K562 (cell line): Measurements from ENCODE around the gene AMELY. TPM values are rescaled to one million over a fixed set of nuclear protein-coding genes. Genes with fewer than 3 reads are reported as not detected.

Experiments used
- ATAC-seq: fragments of 200-7000 bp; cut with Tn5 transposase; 3 replicates; pipeline ENCODE4 v1.9.1; 2020; ENCODE audit warnings: moderate library complexity
- BruUV-seq: library from RNA; stranded (reverse); fragments of 400-500 nt; replicated peaks from 2 replicates; lab custom pipeline; 2021; lab: Mats Ljungman, UMichigan
- CTCF ChIA-PET: fragments of 300-600 bp; formaldehyde crosslinking; extraction: SDS; loops from one replicate; lab custom pipeline; 2021; ENCODE audit warnings: low intra/inter-chr PET ratio; lab: Yijun Ruan, JAX
- POLR2A ChIA-PET: fragments of 300-600, 350-650 bp; sonication (Branson Sonifier 250); formaldehyde crosslinking; extraction: SDS; loops from one replicate; lab custom pipeline; 2021; ENCODE audit warnings: antibody characterized with exemption, inconsistent platforms; lab: Yijun Ruan, JAX
- DNase-seq, 4 experiments: peaks; one replicate each; pipeline versions ENCODE4 v3.0.0 to v3.0.0-alpha.2; 2011 to 2018; ENCODE audit warnings: low spot score in 3 of 4, mixed read lengths in 3 of 4; ENCODE audit errors: extremely low read depth in 1 of 4
- FAIRE-seq: peaks from 2 replicates; lab custom pipeline; 2011; peaks lifted over from hg19 to GRCh38; lab: Jason Lieb, UNC
- H2AFZ ChIP-seq: 2 replicates; pipeline ENCODE4 v1.6.0; 2011; ENCODE audit warnings: low read depth, low read length, control low read depth, inconsistent platforms
- H3K27ac ChIP-seq: fragments of 200-600 bp; 3 replicates; pipeline ENCODE4 v1.8.0; 2011; ENCODE audit warnings: low read depth, mild to moderate bottlenecking, control low read depth, inconsistent platforms, low read length, moderate library complexity, mixed read lengths; ENCODE audit errors: extremely low read depth
- H3K27me3 ChIP-seq, 2 experiments: fragments of 300-600 bp in 1 of 2; 2 replicates in 1 of 2; 3 replicates in 1 of 2; pipeline versions ENCODE4 v1.6.0 to v1.8.0; 2011; ENCODE audit warnings: inconsistent platforms in 2 of 2, low read length in 2 of 2, mild to moderate bottlenecking in 1 of 2, mixed read lengths in 1 of 2, moderate library complexity in 1 of 2; ENCODE audit not compliant: control insufficient read depth in 2 of 2, insufficient read depth in 2 of 2
- H3K36me3 ChIP-seq: fragments of 300-600 bp; 3 replicates; pipeline ENCODE4 v1.8.0; 2011; ENCODE audit warnings: mild to moderate bottlenecking, low read length, inconsistent platforms; ENCODE audit not compliant: control insufficient read depth, insufficient read depth
- H3K4me1 ChIP-seq, 2 experiments: fragments of 200-600 bp in 1 of 2; replicated peaks in 1 of 2; 2 replicates in 1 of 2; 3 replicates in 1 of 2; pipeline versions ENCODE4 v1.5.1 to v1.8.0; 2011; ENCODE audit warnings: inconsistent platforms in 2 of 2, low read length in 2 of 2, mild to moderate bottlenecking in 1 of 2, mixed read lengths in 1 of 2, moderate library complexity in 1 of 2; ENCODE audit not compliant: control insufficient read depth in 2 of 2, insufficient read depth in 2 of 2
- H3K4me2 ChIP-seq: 2 replicates; pipeline ENCODE4 v1.6.1; 2011; ENCODE audit warnings: low read length, control low read depth, inconsistent platforms, mixed read lengths; ENCODE audit not compliant: insufficient read depth
- H3K4me3 ChIP-seq: fragments of 200-600 bp; sonication (generic), shearing (Covaris generic); 2 replicates; pipeline ENCODE4 v1.5.1; 2016; ENCODE audit warnings: control low read depth, inconsistent platforms
- H3K79me2 ChIP-seq: fragments of 200-600 bp; 3 replicates; pipeline ENCODE4 v1.8.0; 2011; ENCODE audit warnings: low read length, inconsistent platforms; ENCODE audit not compliant: control insufficient read depth, insufficient read depth
- H3K9ac ChIP-seq, 2 experiments: 2 replicates each; pipeline versions ENCODE4 v1.6.0 to v1.6.1; 2011; ENCODE audit warnings: low read depth in 2 of 2, low read length in 2 of 2, control low read depth in 1 of 2, inconsistent platforms in 1 of 2, mild to moderate bottlenecking in 1 of 2, mixed read lengths in 1 of 2; ENCODE audit not compliant: insufficient read depth in 1 of 2
- H3K9me1 ChIP-seq: one replicate; pipeline ENCODE4 v1.6.0; 2011; ENCODE audit warnings: inconsistent platforms, mild to moderate bottlenecking, low read length, moderate library complexity; ENCODE audit not compliant: control insufficient read depth, insufficient read depth
- H3K9me3 ChIP-seq: replicated peaks from 2 replicates; pipeline ENCODE4 v1.5.1; 2011; ENCODE audit warnings: low read depth, low read length, inconsistent platforms; ENCODE audit not compliant: control insufficient read depth, insufficient read depth
- H4K20me1 ChIP-seq: replicated peaks from 2 replicates; pipeline ENCODE4 v1.6.1; 2011; ENCODE audit warnings: low read length, inconsistent platforms, mixed read lengths; ENCODE audit not compliant: control insufficient read depth, insufficient read depth
- DEAF1 ChIP-seq: fragments of 450-650 bp; formaldehyde crosslinking; IDR thresholded peaks from 2 replicates; pipeline ENCODE4 v1.4.0; 2020; ENCODE audit warnings: mild to moderate bottlenecking, moderate library complexity
- DPF2 ChIP-seq: fragments of 450-650 bp; IDR thresholded peaks from 2 replicates; pipeline ENCODE4 v1.6.1; 2016
- FOSL1 ChIP-seq: fragments of 200-800 bp; sonication (Bioruptor generic); conservative IDR thresholded peaks from 2 replicates; pipeline ENCODE4 v1.6.1; 2016; ENCODE audit warnings: missing genetic modification characterization, missing compliant biosample characterization
- FUS ChIP-seq: fragments of 200-400 bp; formaldehyde crosslinking; optimal IDR thresholded peaks from 2 replicates; pipeline ENCODE3; 2017; ENCODE audit warnings: low read depth, low read length
- GTF2B ChIP-seq: IDR thresholded peaks from 2 replicates; pipeline ENCODE4 v1.6.1; 2011; ENCODE audit not compliant: insufficient read length; ENCODE audit errors: extremely low read depth
- KDM2B ChIP-seq: fragments of 250-450 bp; sonication (Bioruptor Pico); IDR thresholded peaks from 2 replicates; pipeline ENCODE4 v1.8.0; 2021; ENCODE audit warnings: mild to moderate bottlenecking, moderate library complexity
- MITF ChIP-seq: IDR thresholded peaks from 2 replicates; pipeline ENCODE4 v1.6.1; 2014; ENCODE audit warnings: antibody characterized with exemption
- POLR3G ChIP-seq: IDR thresholded peaks from 2 replicates; pipeline ENCODE4 v1.6.1; 2011; ENCODE audit not compliant: insufficient read length, insufficient replicate concordance; ENCODE audit errors: extremely low read depth
- RFX5 ChIP-seq: IDR thresholded peaks from 2 replicates; pipeline ENCODE4 v1.6.1; 2011; ENCODE audit warnings: low read depth, mild to moderate bottlenecking, improper control_type of control experiment, low read length
- RNF219 ChIP-seq: fragments of 250-450 bp; sonication (Bioruptor Pico); IDR thresholded peaks from 2 replicates; pipeline ENCODE4 v1.5.0; 2022; ENCODE audit warnings: mild to moderate bottlenecking
- ZBTB8A ChIP-seq: fragments of 450-650 bp; IDR thresholded peaks from 2 replicates; pipeline ENCODE4 v1.6.1; 2018; ENCODE audit warnings: mild to moderate bottlenecking, moderate library complexity; ENCODE audit not compliant: partially characterized antibody
- ZFP36 ChIP-seq: fragments of 150-350 bp; IDR thresholded peaks from 2 replicates; pipeline ENCODE4 v1.6.1; 2018; ENCODE audit warnings: low read length, low read depth; ENCODE audit not compliant: partially characterized antibody
- ZKSCAN3 ChIP-seq: fragments of 250-450 bp; sonication (Bioruptor Pico); IDR thresholded peaks from 2 replicates; pipeline ENCODE4 v1.4.0; 2020
- ZNF717 ChIP-seq: fragments of 250-450 bp; sonication (Bioruptor Pico); IDR thresholded peaks from 2 replicates; pipeline ENCODE4 v1.5.0; 2021
- WGBS: fragments of 100-300 bp; shearing (Covaris generic); methylation state at CpG from one replicate; pipeline ENCODE4 v1.1.6; 2016; ENCODE audit warnings: low coverage, mixed read lengths; ENCODE audit not compliant: insufficient coverage; ENCODE audit errors: missing lambda C conversion rate; 5-methylcytosine and 5-hydroxymethylcytosine counted together
- in situ Hi-C: fragments of 300-500 bp; cut with MboI; formaldehyde crosslinking; loops from 4 replicates; pipeline ENCODE4 v1.15.0; 2018; ENCODE audit warnings: inconsistent platforms, mixed read lengths
- intact Hi-C: fragments of 100-400 bp; cut with micrococcal nuclease; formaldehyde crosslinking; loops from 2 replicates; pipeline ENCODE4 v1.14.2; 2022
- polyA plus RNA-seq, 8 experiments: library from polyadenylated mRNA; depleted of rRNA in 4 of 8; stranded (reverse) in 5 of 8; unstranded in 3 of 8; fragments of >200 nt; fragmentation: Nextera tagmentation in 2 of 8; fragmentation: Illumina TruSeq in 1 of 8; extraction: Ambion mirVana in 2 of 8; extraction: Trizol in 1 of 8; gene quantifications; 2 replicates each; pipeline versions ENCODE4 v1.2.1 to v1.2.3, GENCODE V29; 2011 to 2014; ENCODE audit warnings: inconsistent platforms in 1 of 8, missing spikeins in 1 of 8
- total RNA-seq, 7 experiments: library from RNA; depleted of rRNA in 6 of 7; stranded (reverse); fragments of >200 nt in 6 of 7; fragmentation: Illumina TruSeq in 2 of 7; extraction: Trizol in 2 of 7; gene quantifications; 2 replicates each; pipeline versions ENCODE4 v1.2.1 to v1.2.3, GENCODE V29; 2011 to 2021; ENCODE audit warnings: low replicate concordance in 1 of 7

AMELY gene
- total and polyA plus RNA-seq, 9 of the 15 experiments (the other 6 are each of a cell fraction or from before 2014, with no cell fraction given), result not detected

- no peaks in the 10 kb centered on the region for H3K9me3 ChIP-seq
- POLR2A ChIA-PET, result no interaction called here
- no peak for TF ChIP-seq ZFP36
- TF ChIP-seq MITF, result no peak
- no peak for TF ChIP-seq KDM2B (CRISPR knock-in tag)
- no peak for TF ChIP-seq GTF2B
- TF ChIP-seq ZKSCAN3 (CRISPR knock-in tag), result no peak
- TF ChIP-seq DPF2, result no peak
- TF ChIP-seq FOSL1 (tag), result no peak
- TF ChIP-seq RNF219, result no peak
- TF ChIP-seq POLR3G, result no peak
- TF ChIP-seq FUS, result no peak
- no peak for TF ChIP-seq ZNF717 (CRISPR knock-in tag)
- TF ChIP-seq DEAF1 (CRISPR knock-in tag), result no peak
- TF ChIP-seq ZBTB8A, result no peak
- no peak for TF ChIP-seq RFX5
Observed at GRCh38 chrY:6931779-6932396, 20.3 kb upstream of the AMELY start.

More at GRCh38 chrY:6931779-6932396, 20.3 kb upstream of the AMELY start:
- Histone ChIP-seq H3K4me3 (no peak overlapping the region), H3K9ac (no peak overlapping the region), H3K27me3 (no peaks in the 10 kb centered on the region), H4K20me1 (no peaks in the 10 kb centered on the region), H3K36me3 (no peaks in the 10 kb centered on the region), H3K79me2 (no peaks in the 10 kb centered on the region), H3K9me1 (no peaks in the 10 kb centered on the region), H2AFZ (no peak overlapping the region), H3K27ac (no peak overlapping the region), H3K4me1 (no peaks in the 10 kb centered on the region), H3K4me2 (no peak overlapping the region)
- DNase-seq (no peak), ATAC-seq (no peak), FAIRE-seq (no peak)
- BruUV-seq, result no TSS peak
- in situ Hi-C loops (no loop called here), intact Hi-C loops (no loop called here)
- CTCF ChIA-PET, result no interaction called here
- no CpG with 5 or more reads among the region's 4 CpGs for WGBS
